ENCODE data around the gene KLF3. TPM values are rescaled to one million over a fixed set of nuclear protein-coding genes. Genes with fewer than 3 reads are reported as not detected.

KLF3 gene
- total and polyA plus RNA-seq, 2 of the 8 experiments (the other 6 are each of a cell fraction or from before 2014, with no cell fraction given): 8.0 to 14.9 TPM

GRCh38 chr4:38724475-38724808 lies 60.4 kb downstream of the KLF3 start:
- POLR2A ChIA-PET (ENCODE audit: partially characterized antibody): no interaction called here
- 100% methylated on average over 3 of the region's 3 CpGs; no CpG with 5 or more reads in 1 of the 2 experiments for WGBS, 2 experiments (ENCODE audit: extremely low coverage in 1 of 2, insufficient coverage in 1 of 2, insufficient read length in 1 of 2, insufficient replicate concordance in 2 of 2, low coverage in 1 of 2, low lambda C conversion rate in 2 of 2, missing lambda C conversion rate in 1 of 2)
- no peaks in the 10 kb centered on the region for H3K36me3 ChIP-seq (ENCODE audit: control insufficient read depth in 2 of 4, insufficient read depth in 4 of 4, low read length in 3 of 4)
- TF ChIP-seq KDM4A (IDR thresholded peaks at IDR 0.05; ENCODE audit: low read depth, low read length, severe bottlenecking) (no peak), SAP30 (IDR thresholded peaks at IDR 0.05; ENCODE audit: insufficient read depth, insufficient replicate concordance, low read length) (no peak), KDM5A (IDR thresholded peaks at IDR 0.05; ENCODE audit: low read length) (no peak), ZNF274 (IDR thresholded peaks at IDR 0.05; ENCODE audit: borderline replicate concordance, extremely low read depth, low read length) (no peak), SP2 (IDR thresholded peaks at IDR 0.05; ENCODE audit: low read length) (no peak), ASH2L (IDR thresholded peaks at IDR 0.05; ENCODE audit: low read length) (no peak), TBP (IDR thresholded peaks at IDR 0.05; ENCODE audit: low read depth, low read length) (no peak), SIN3A (conservative IDR thresholded peaks at IDR 0.05 in 1 of 2, IDR thresholded peaks at IDR 0.05 in 1 of 2; ENCODE audit: low read depth in 1 of 2, low read length in 2 of 2) (no peak), SP4 (IDR thresholded peaks at IDR 0.05; ENCODE audit: low read length) (no peak), RNF2 (IDR thresholded peaks at IDR 0.05; ENCODE audit: borderline replicate concordance, low read depth, low read length, missing control alignments, poor library complexity, severe bottlenecking) (no peak), USF2 (IDR thresholded peaks at IDR 0.05; ENCODE audit: low read length) (no peak), SP1 (IDR thresholded peaks at IDR 0.05; ENCODE audit: low read depth, low read length) (no peak), NANOG (IDR thresholded peaks at IDR 0.05; ENCODE audit: insufficient read depth, low read depth, low read length, poor library complexity, severe bottlenecking) (no peak)

More at GRCh38 chr4:38724475-38724808, 60.4 kb downstream of the KLF3 start:
- no peak overlapping the region for H3K9ac ChIP-seq (replicated peaks in 1 of 4; ENCODE audit: extremely low read depth in 1 of 4, low read depth in 3 of 4, low read length in 3 of 4)
- H4K91ac ChIP-seq (replicated peaks; ENCODE audit: insufficient read length, low read length): no peak overlapping the region
- no peak overlapping the region for H2BK15ac ChIP-seq (ENCODE audit: low read length)
- no peak overlapping the region for H2AK5ac ChIP-seq (ENCODE audit: low read depth, low read length)
- H3K27me3 ChIP-seq (replicated peaks in 1 of 4; ENCODE audit: control insufficient read depth in 3 of 4, extremely low read depth in 1 of 4, insufficient read depth in 3 of 4, low read length in 3 of 4): no peaks in the 10 kb centered on the region
- peaks cover 0 to 3% (median 1%) of the 10 kb centered on the region in 4 experiments; a peak in 2 of 7 replicates for H3K4me1 ChIP-seq (replicated peaks in 1 of 4; ENCODE audit: control insufficient read depth in 3 of 4, insufficient read depth in 4 of 4, low read length in 3 of 4)
- H3K79me2 ChIP-seq (ENCODE audit: control insufficient read depth in 1 of 2, insufficient read depth in 2 of 2, low read length in 2 of 2): no peaks in the 10 kb centered on the region
- DNase-seq (ENCODE audit: low read depth in 1 of 2, low spot score in 2 of 2) (no peak), FAIRE-seq (no peak)
- no peak overlapping the region for H3K23ac ChIP-seq (ENCODE audit: insufficient read length)
- no peak overlapping the region for H4K8ac ChIP-seq (ENCODE audit: extremely low read depth, insufficient read depth, low read length)
- no peaks in the 10 kb centered on the region for H3K79me1 ChIP-seq (ENCODE audit: low read depth, low read length)
- no peak overlapping the region for H4K5ac ChIP-seq (ENCODE audit: insufficient read length, low read depth, low read length)
- H3K18ac ChIP-seq (ENCODE audit: extremely low read depth, low read length): no peak overlapping the region
- no peak overlapping the region; the same call in 1 of the 2 replicates for H2BK5ac ChIP-seq (ENCODE audit: low read depth, low read length)
- no peak overlapping the region for H3K4ac ChIP-seq (replicated peaks; ENCODE audit: insufficient read length, low read depth, low read length)
- H4K20me1 ChIP-seq (replicated peaks in 1 of 2; ENCODE audit: control insufficient read depth in 1 of 2, insufficient read depth in 2 of 2, low read length in 2 of 2): no peaks in the 10 kb centered on the region
- no peak overlapping the region for H3K27ac ChIP-seq (ENCODE audit: low read depth, low read length)
- H2BK120ac ChIP-seq (replicated peaks; ENCODE audit: low read depth, low read length): no peak overlapping the region
- no peak overlapping the region for H2BK20ac ChIP-seq (ENCODE audit: low read length)
- no peak overlapping the region for H3K56ac ChIP-seq (replicated peaks; ENCODE audit: insufficient read length, low read depth, low read length)
- H3K14ac ChIP-seq (ENCODE audit: insufficient read length): no peak overlapping the region
- H3K4me2 ChIP-seq (ENCODE audit: insufficient read depth in 1 of 2, low read depth in 2 of 2, low read length in 2 of 2): no peak overlapping the region
- no peak overlapping the region for H3K4me3 ChIP-seq (ENCODE audit: extremely low read depth in 1 of 4, insufficient read depth in 2 of 4, low read depth in 3 of 4, low read length in 4 of 4)
- no peak overlapping the region for H2AFZ ChIP-seq (ENCODE audit: low read length)
- CTCF ChIA-PET (ENCODE audit: partially characterized antibody): interaction anchor here (0.7 to 1.4 kb wide), 4 partner anchors 28 to 544 kb away, joined by 3 read pairs; no protein-coding TSS in a partner anchor
- no peaks in the 10 kb centered on the region for H3K9me3 ChIP-seq (ENCODE audit: insufficient read depth in 2 of 2, low read depth in 1 of 2, low read length in 1 of 2)
- no peak overlapping the region for H2BK12ac ChIP-seq (ENCODE audit: low read depth, low read length)
- no peaks in the 10 kb centered on the region for H3K23me2 ChIP-seq (ENCODE audit: low read depth, low read length)
